H9 (cell line): Measurements from ENCODE around the gene MED15. TPM values are rescaled to one million over a fixed set of nuclear protein-coding genes. Genes with fewer than 3 reads are reported as not detected.

Experiments used
- DNase-seq: peaks from one replicate; pipeline ENCODE4 v3.0.0-alpha.2; 2017
- H2AFZ ChIP-seq: one replicate; pipeline ENCODE4 v1.6.1; 2013; ENCODE audit warnings: mild to moderate bottlenecking, low read length, control low read depth, moderate library complexity
- H2AK5ac ChIP-seq: 2 replicates; pipeline ENCODE4 v1.6.1; 2013; ENCODE audit warnings: low read length, control low read depth, mixed read lengths; ENCODE audit not compliant: insufficient read length
- H2BK120ac ChIP-seq: one replicate; pipeline ENCODE4 v1.6.1; 2013; ENCODE audit warnings: low read depth, mild to moderate bottlenecking, low read length, control low read depth, inconsistent platforms; ENCODE audit not compliant: poor library complexity, severe bottlenecking
- H2BK12ac ChIP-seq: 2 replicates; pipeline ENCODE4 v1.6.1; 2013; ENCODE audit warnings: low read length, control low read depth, mixed read lengths, low read depth; ENCODE audit not compliant: insufficient read length
- H2BK15ac ChIP-seq: 2 replicates; pipeline ENCODE4 v1.6.1; 2013; ENCODE audit warnings: low read depth, low read length, control low read depth
- H2BK20ac ChIP-seq: one replicate; pipeline ENCODE4 v1.6.1; 2013; ENCODE audit warnings: low read depth, mild to moderate bottlenecking, low read length, control low read depth, inconsistent platforms; ENCODE audit not compliant: poor library complexity, severe bottlenecking
- H2BK5ac ChIP-seq: 2 replicates; pipeline ENCODE4 v1.6.1; 2013; ENCODE audit warnings: low read length, control low read depth, mixed read lengths; ENCODE audit not compliant: insufficient read length
- H3K14ac ChIP-seq: 2 replicates; pipeline ENCODE4 v1.6.1; 2013; ENCODE audit warnings: low read length, control low read depth; ENCODE audit not compliant: insufficient read depth
- H3K18ac ChIP-seq: 2 replicates; pipeline ENCODE4 v1.6.1; 2013; ENCODE audit warnings: low read depth, mild to moderate bottlenecking, mixed read lengths, low read length, control low read depth; ENCODE audit not compliant: insufficient read length
- H3K23ac ChIP-seq: 2 replicates; pipeline ENCODE4 v1.6.1; 2013; ENCODE audit warnings: low read length, control low read depth, mixed read lengths, low read depth; ENCODE audit not compliant: insufficient read length
- H3K23me2 ChIP-seq: 2 replicates; pipeline ENCODE4 v1.6.1; 2013; ENCODE audit warnings: low read depth, mild to moderate bottlenecking, mixed read lengths, low read length, control low read depth; ENCODE audit not compliant: insufficient read length, poor library complexity, severe bottlenecking
- H3K27ac ChIP-seq: 2 replicates; pipeline ENCODE4 v1.5.1; 2013; ENCODE audit warnings: low read length, control low read depth, mixed read lengths, low read depth; ENCODE audit not compliant: insufficient read length
- H3K27me3 ChIP-seq: 2 replicates; pipeline ENCODE4 v1.6.1; 2013; ENCODE audit warnings: low read length, control low read depth, inconsistent platforms; ENCODE audit not compliant: insufficient read depth
- H3K4ac ChIP-seq: 2 replicates; pipeline ENCODE4 v1.6.1; 2013; ENCODE audit warnings: low read depth, mild to moderate bottlenecking, control low read depth, inconsistent platforms, low read length, moderate library complexity
- H3K4me1 ChIP-seq: 2 replicates; pipeline ENCODE4 v1.6.1; 2013; ENCODE audit warnings: low read length, control low read depth, inconsistent platforms; ENCODE audit not compliant: insufficient read depth
- H3K4me2 ChIP-seq: 2 replicates; pipeline ENCODE4 v1.6.1; 2013; ENCODE audit warnings: low read length, control low read depth, mixed read lengths; ENCODE audit not compliant: insufficient read length, insufficient read depth
- H3K56ac ChIP-seq: 2 replicates; pipeline ENCODE4 v1.6.1; 2013; ENCODE audit warnings: low read depth, mild to moderate bottlenecking, mixed read lengths, low read length, control low read depth; ENCODE audit not compliant: insufficient read length
- H3K79me1 ChIP-seq: 2 replicates; pipeline ENCODE4 v1.6.1; 2013; ENCODE audit warnings: low read depth, mild to moderate bottlenecking, moderate library complexity, low read length, control low read depth, inconsistent platforms; ENCODE audit not compliant: insufficient read depth, poor library complexity, severe bottlenecking
- H3K79me2 ChIP-seq: 2 replicates; pipeline ENCODE4 v1.6.1; 2013; ENCODE audit warnings: low read length, control low read depth, inconsistent platforms; ENCODE audit not compliant: insufficient read depth
- H3K9ac ChIP-seq: 2 replicates; pipeline ENCODE4 v1.6.1; 2013; ENCODE audit warnings: low read length, control low read depth, mixed read lengths; ENCODE audit not compliant: insufficient read length; ENCODE audit errors: extremely low read depth
- H3K9me3 ChIP-seq: one replicate; pipeline ENCODE4 v1.6.1; 2013; ENCODE audit warnings: low read depth, low read length, inconsistent platforms; ENCODE audit not compliant: control insufficient read depth
- H3T11ph ChIP-seq: one replicate; pipeline ENCODE4 v1.6.1; 2013; ENCODE audit warnings: mild to moderate bottlenecking, low read length, control low read depth, inconsistent platforms
- H4K20me1 ChIP-seq: one replicate; pipeline ENCODE4 v1.6.1; 2013; ENCODE audit not compliant: control insufficient read depth, insufficient read length, insufficient read depth
- H4K5ac ChIP-seq: 2 replicates; pipeline ENCODE4 v1.6.1; 2013; ENCODE audit warnings: low read depth, mild to moderate bottlenecking, mixed read lengths, low read length, control low read depth; ENCODE audit not compliant: insufficient read length
- H4K8ac ChIP-seq: replicated peaks from 2 replicates; pipeline ENCODE4 v1.6.1; 2013; ENCODE audit warnings: low read length, control low read depth, mixed read lengths, low read depth; ENCODE audit not compliant: insufficient read length
- H4K91ac ChIP-seq: 2 replicates; pipeline ENCODE4 v1.6.1; 2013; ENCODE audit warnings: low read depth, mild to moderate bottlenecking, moderate library complexity, mixed read lengths, low read length, control low read depth; ENCODE audit not compliant: insufficient read length
- H3K27ac Mint-ChIP-seq, 3 experiments: 2 replicates in 2 of 3; 3 replicates in 1 of 3; pipeline ENCODE4 v1.8.0; 2020 to 2021; ENCODE audit warnings: mixed read lengths in 3 of 3, mild to moderate bottlenecking in 1 of 3, moderate library complexity in 1 of 3
- H3K27me3 Mint-ChIP-seq: 2 replicates; pipeline ENCODE4 v1.8.0; 2021; ENCODE audit warnings: low read depth, mild to moderate bottlenecking, moderate library complexity, mixed read lengths
- H3K36me3 Mint-ChIP-seq, 3 experiments: 2 replicates in 2 of 3; 3 replicates in 1 of 3; pipeline ENCODE4 v1.8.0; 2020 to 2021; ENCODE audit warnings: low read depth in 3 of 3, mixed read lengths in 3 of 3; ENCODE audit not compliant: insufficient read depth in 1 of 3
- H3K4me1 Mint-ChIP-seq, 2 experiments: 2 replicates each; pipeline ENCODE4 v1.8.0; 2020; ENCODE audit warnings: mixed read lengths in 2 of 2
- H3K4me3 Mint-ChIP-seq, 2 experiments: 2 replicates in 1 of 2; 3 replicates in 1 of 2; pipeline ENCODE4 v1.8.0; 2020 to 2021; ENCODE audit warnings: mild to moderate bottlenecking in 2 of 2, mixed read lengths in 2 of 2, moderate library complexity in 1 of 2
- H3K9me3 Mint-ChIP-seq, 2 experiments: 2 replicates in 1 of 2; 3 replicates in 1 of 2; pipeline ENCODE4 v1.8.0; 2020; ENCODE audit warnings: mild to moderate bottlenecking in 2 of 2, mixed read lengths in 2 of 2, moderate library complexity in 1 of 2
- CTCF ChIP-seq: fragments of 200-600 bp; sonication (generic); conservative IDR thresholded peaks from 3 replicates; pipeline ENCODE4 v1.8.0; 2021; ENCODE audit warnings: antibody characterized with exemption, mild to moderate bottlenecking
- WGBS: extraction: QIAGEN DNeasy Blood & Tissue Kit; methylation state at CpG from one replicate; pipeline ENCODE4 v1.1.7; 2013; ENCODE audit warnings: missing lambda C conversion rate, low lambda C conversion rate, mixed read lengths; ENCODE audit not compliant: insufficient read length; ENCODE audit errors: extremely low coverage; 5-methylcytosine and 5-hydroxymethylcytosine counted together
- total RNA-seq: library from RNA; stranded (reverse); gene quantifications from 2 replicates; pipeline ENCODE4 v1.2.1, GENCODE V29; 2021

Gene MED15
- total RNA-seq, 1 experiment from 2014 or later = 47.4 TPM

DNA sequence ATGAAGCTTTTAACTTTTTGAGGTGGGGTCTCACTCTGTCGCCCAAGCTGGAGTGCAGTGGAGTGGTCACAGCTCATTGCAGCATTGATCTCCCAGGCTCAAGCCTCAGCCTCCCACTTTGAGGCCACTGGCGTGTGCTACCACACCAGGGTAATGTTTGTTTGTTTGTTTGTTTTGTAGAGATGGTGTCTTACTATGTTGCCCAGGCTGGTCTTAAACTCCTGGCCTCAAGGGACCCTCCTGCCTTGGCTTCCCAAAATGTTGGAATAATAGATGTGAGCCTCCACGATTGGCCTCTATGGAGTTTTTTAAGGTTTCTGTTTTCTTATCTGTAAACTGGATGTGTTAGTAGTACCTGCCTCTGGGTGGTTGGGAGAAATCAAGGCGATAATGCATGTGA lies 41.4 kb downstream of the MED15 start:
- peak overlapping the region in 1 of 3 experiments; percentile 62; a peak in 1 of 7 replicates for H3K27ac Mint-ChIP-seq
- no peak overlapping the region for H2AK5ac ChIP-seq
- WGBS = no CpG with 5 or more reads among the region's 4 CpGs
- H3K4me1 Mint-ChIP-seq = peaks cover 26 to 36% of the 10 kb centered on the region in 2 experiments
- no peak overlapping the region for H2BK12ac ChIP-seq
- TF ChIP-seq CTCF = no peak
- H2BK120ac ChIP-seq = no peak overlapping the region
- H3K4me3 Mint-ChIP-seq = no peak overlapping the region
- no peaks in the 10 kb centered on the region for H3K27me3 ChIP-seq
- H2AFZ ChIP-seq = no peak overlapping the region
- no peak overlapping the region for H3K56ac ChIP-seq
- H3K79me2 ChIP-seq = no peaks in the 10 kb centered on the region
- H3T11ph ChIP-seq = no peak overlapping the region
- H2BK15ac ChIP-seq = no peak overlapping the region
- no peak overlapping the region for H3K23ac ChIP-seq
- H3K4me1 ChIP-seq = 0 out of 2 replicates have a peak, but pooled peaks cover 2% of the 10 kb centered on the region
- peaks cover 14 to 35% (median 23%) of the 10 kb centered on the region in 3 experiments; a peak in 5 of 7 replicates for H3K36me3 Mint-ChIP-seq
- H4K91ac ChIP-seq = no peak overlapping the region
- H2BK5ac ChIP-seq = no peak overlapping the region
- H3K9me3 Mint-ChIP-seq = no peaks in the 10 kb centered on the region; a peak in 1 of 5 replicates
- no peaks in the 10 kb centered on the region for H3K23me2 ChIP-seq
- no peaks in the 10 kb centered on the region for H3K27me3 Mint-ChIP-seq
- no peak overlapping the region for H3K9ac ChIP-seq
- DNase-seq = no peak
- peaks cover 2% of the 10 kb centered on the region for H4K20me1 ChIP-seq
- H4K8ac ChIP-seq = no peak overlapping the region
- H2BK20ac ChIP-seq = no peak overlapping the region
- H3K18ac ChIP-seq = no peak overlapping the region
- no peak overlapping the region for H3K4ac ChIP-seq
- H3K79me1 ChIP-seq = peaks cover 2% of the 10 kb centered on the region
- no peak overlapping the region for H4K5ac ChIP-seq
- H3K27ac ChIP-seq = no peak overlapping the region
- H3K9me3 ChIP-seq = no peaks in the 10 kb centered on the region
- no peak overlapping the region for H3K14ac ChIP-seq
- no peak overlapping the region for H3K4me2 ChIP-seq
